MM.1S (cell line): ENCODE results near the gene UCHL5.
A peak's percentile ranks its signal among the peaks of the same experiment; 100 is the strongest.

Experiments
- DNase-seq: peaks from one replicate; pipeline ENCODE4 v3.0.0-alpha.2; 2015
- H2AFZ ChIP-seq: fragments of 300-600 bp; sonication (generic); 2 replicates; pipeline ENCODE4 v1.6.0; 2016; ENCODE audit warnings: antibody characterized with exemption, low read length
- H3F3A ChIP-seq: fragments of 300-600 bp; sonication (generic); 2 replicates; pipeline ENCODE4 v1.6.1; 2016; ENCODE audit warnings: mild to moderate bottlenecking, antibody characterized with exemption, low read length, moderate library complexity, mixed read lengths; ENCODE audit not compliant: insufficient read depth
- H3K27ac ChIP-seq: fragments of 300-600 bp; sonication (generic); 2 replicates; pipeline ENCODE4 v1.5.1; 2016; ENCODE audit warnings: mild to moderate bottlenecking, low read length
- H3K27me3 ChIP-seq: fragments of 300-600 bp; sonication (generic); replicated peaks from 2 replicates; pipeline ENCODE4 v1.6.0; 2016; ENCODE audit warnings: low read length; ENCODE audit not compliant: insufficient read depth
- H3K36me3 ChIP-seq: fragments of 300-600 bp; sonication (generic); replicated peaks from 2 replicates; pipeline ENCODE4 v1.6.1; 2016; ENCODE audit warnings: mild to moderate bottlenecking, low read length, mixed read lengths; ENCODE audit not compliant: insufficient read depth
- H3K4me1 ChIP-seq: fragments of 300-600 bp; sonication (generic); 2 replicates; pipeline ENCODE4 v1.6.1; 2016; ENCODE audit warnings: low read length, mixed read lengths
- H3K4me2 ChIP-seq: fragments of 300-600 bp; sonication (generic); 2 replicates; pipeline ENCODE4 v1.6.0; 2016; ENCODE audit warnings: low read depth, low read length
- H3K4me3 ChIP-seq: fragments of 300-600 bp; sonication (generic); 2 replicates; pipeline ENCODE4 v1.5.1; 2016; ENCODE audit warnings: low read length, mixed read lengths
- H3K79me2 ChIP-seq: fragments of 300-600 bp; sonication (generic); 2 replicates; pipeline ENCODE4 v1.6.1; 2016; ENCODE audit warnings: mixed run types, low read length, mixed read lengths
- H3K9ac ChIP-seq: fragments of 300-600 bp; sonication (generic); 2 replicates; pipeline ENCODE4 v1.6.1; 2016; ENCODE audit warnings: low read length, mixed read lengths
- H3K9me2 ChIP-seq: fragments of 300-600 bp; sonication (generic); replicated peaks from 2 replicates; pipeline ENCODE4 v1.6.1; 2016; ENCODE audit warnings: mild to moderate bottlenecking, low read length, mixed read lengths; ENCODE audit not compliant: insufficient read depth
- H3K9me3 ChIP-seq: fragments of 300-600 bp; sonication (generic); replicated peaks from 2 replicates; pipeline ENCODE4 v1.6.1; 2016; ENCODE audit warnings: mild to moderate bottlenecking, low read length, mixed read lengths; ENCODE audit not compliant: insufficient read depth
- H4K20me1 ChIP-seq: fragments of 300-600 bp; sonication (generic); 2 replicates; pipeline ENCODE4 v1.6.1; 2016; ENCODE audit warnings: mild to moderate bottlenecking, low read length, moderate library complexity, mixed read lengths; ENCODE audit not compliant: insufficient read depth
- CTCF ChIP-seq: fragments of 300-600 bp; sonication (generic); IDR thresholded peaks from 2 replicates; pipeline ENCODE4 v1.5.1; 2016; ENCODE audit warnings: antibody characterized with exemption, low read length, mixed read lengths
- EZH2 ChIP-seq: fragments of 300-600 bp; sonication (generic); optimal IDR thresholded peaks from 2 replicates; pipeline ENCODE3; 2017; ENCODE audit warnings: low read depth, mild to moderate bottlenecking, antibody characterized with exemption, low read length, mixed read lengths
- EZH2phosphoT487 ChIP-seq: fragments of 300-600 bp; sonication (generic); IDR thresholded peaks from 2 replicates; pipeline ENCODE4 v1.6.1; 2018; ENCODE audit warnings: antibody characterized with exemption, low read length

UCHL5 gene

GRCh38 chr1:193060938-193061337, 1.8 kb upstream of the UCHL5 start:
- Histone ChIP-seq H3K27me3 (no peaks in the 10 kb centered on the region), H3K4me2 (peak overlapping the region; percentile 65), H3K9me2 (no peaks in the 10 kb centered on the region), H3F3A (peaks cover 18% of the 10 kb centered on the region), H2AFZ (no peak overlapping the region), H4K20me1 (no peaks in the 10 kb centered on the region), H3K9me3 (no peaks in the 10 kb centered on the region), H3K9ac (peak overlapping the region; percentile 94; the same call in 1 of the 2 replicates), H3K36me3 (no peaks in the 10 kb centered on the region), H3K4me1 (peaks cover 20% of the 10 kb centered on the region; the same call in 1 of the 2 replicates), H3K79me2 (peaks cover 95% of the 10 kb centered on the region), H3K27ac (no peak overlapping the region), H3K4me3 (peak overlapping the region; percentile 89)
- TF ChIP-seq EZH2 = no peak
- no peak for TF ChIP-seq EZH2phosphoT487
- TF ChIP-seq CTCF = no peak
- DNase-seq = peak; percentile 16

GRCh38 chr1:193060406-193060805, 1.2 kb upstream of the UCHL5 start:
- DNase-seq = no peak
- peak overlapping the region; percentile 86; the same call in 1 of the 2 replicates for H2AFZ ChIP-seq

GRCh38 chr1:193060115-193060403, 899 bp upstream of the UCHL5 start:
- peaks cover 20% of the 10 kb centered on the region; the same call in 1 of the 2 replicates for H3K4me1 ChIP-seq
- peak overlapping the region; percentile 89 for H3K4me3 ChIP-seq
- TF ChIP-seq CTCF = no peak
- no peak for TF ChIP-seq EZH2
- no peak for TF ChIP-seq EZH2phosphoT487
- no peaks in the 10 kb centered on the region for H3K9me2 ChIP-seq
- peak overlapping the region; percentile 94 for H3K9ac ChIP-seq
- H3F3A ChIP-seq = peaks cover 18% of the 10 kb centered on the region
- peak overlapping the region; percentile 65 for H3K4me2 ChIP-seq
- peak overlapping the region; percentile 86 for H2AFZ ChIP-seq
- peaks cover 95% of the 10 kb centered on the region for H3K79me2 ChIP-seq
- no peaks in the 10 kb centered on the region for H3K36me3 ChIP-seq
- H3K27ac ChIP-seq = peak overlapping the region; percentile 87
- no peaks in the 10 kb centered on the region for H3K9me3 ChIP-seq
- no peak for DNase-seq
- H3K27me3 ChIP-seq = no peaks in the 10 kb centered on the region
- H4K20me1 ChIP-seq = no peaks in the 10 kb centered on the region

More at GRCh38 chr1:193060406-193060805, 1.2 kb upstream of the UCHL5 start:
- H3K36me3 ChIP-seq = no peaks in the 10 kb centered on the region
- TF ChIP-seq EZH2phosphoT487 (no peak), EZH2 (no peak), CTCF (no peak)
- H3F3A ChIP-seq = peaks cover 18% of the 10 kb centered on the region
- peak overlapping the region; percentile 87; the same call in 1 of the 2 replicates for H3K27ac ChIP-seq
- no peaks in the 10 kb centered on the region for H3K9me3 ChIP-seq
- H3K9me2 ChIP-seq = no peaks in the 10 kb centered on the region
- H3K4me2 ChIP-seq = peak overlapping the region; percentile 65
- peak overlapping the region; percentile 94 for H3K9ac ChIP-seq
- peaks cover 95% of the 10 kb centered on the region for H3K79me2 ChIP-seq
- H3K4me3 ChIP-seq = peak overlapping the region; percentile 89
- H3K4me1 ChIP-seq = peaks cover 20% of the 10 kb centered on the region; the same call in 1 of the 2 replicates
- H3K27me3 ChIP-seq = no peaks in the 10 kb centered on the region
- H4K20me1 ChIP-seq = no peaks in the 10 kb centered on the region
